Measurements from ENCODE around the gene ZSCAN4. TPM values are rescaled to one million over a fixed set of nuclear protein-coding genes. Genes with fewer than 3 reads are reported as not detected.

Gene ZSCAN4
- total RNA-seq, 1 experiment from 2014 or later, result not detected

GRCh38 chr19:57708641-57709361 lies 40.1 kb downstream of the ZSCAN4 start, which contains the start of gene ZNF154:
Gene ZNF154 (minus strand): TSS chr19:57709204. CDS start chr19:57708971, 233 bp downstream.
- DNase-seq (ENCODE audit: low read depth, low spot score) (no peak), ATAC-seq (no peak)
- Histone ChIP-seq H3K27me3 (ENCODE audit: control insufficient read depth, insufficient read depth, low read length) (no peaks in the 10 kb centered on the region), H3K9me3 (ENCODE audit: control insufficient read depth, insufficient read depth, low read depth, low read length) (peaks cover 22% of the 10 kb centered on the region; the same call in 1 of the 2 replicates), H3K4me3 (ENCODE audit: low read depth in 2 of 2, low read length in 2 of 2) (no peak within 1 kb of the TSS), H3K27ac (ENCODE audit: low read length) (no peak within 1 kb of the TSS), H3K4me1 (ENCODE audit: control insufficient read depth, insufficient read depth, low read length) (no peaks in the 10 kb centered on the region), H3K36me3 (ENCODE audit: control insufficient read depth, insufficient read depth, low read length) (no peaks in the 10 kb centered on the region)
- ChIA-PET POLR2A (no interaction called here), CTCF (no interaction called here)
- intact Hi-C loops (cut with micrococcal nuclease; ENCODE audit: unreplicated experiment), result no loop called here
- in situ Hi-C loops (cut with HindIII; ENCODE audit: low pct_unique_long_range_greater_than_20kb, low sequenced_read_pairs), result no loop called here
- BruUV-seq (replicated peaks), result no TSS peak
- no peak for TF ChIP-seq SIN3A (IDR thresholded peaks at IDR 0.05; ENCODE audit: borderline replicate concordance, insufficient read depth, low read depth, low read length)
- no peak for TF ChIP-seq TCF7L2 (IDR thresholded peaks at IDR 0.05; ENCODE audit: low read depth, low read length)
- no peak for TF ChIP-seq POLR2AphosphoS5 (IDR thresholded peaks at IDR 0.05; ENCODE audit: low read depth, low read length)
- TF ChIP-seq CTCF (IDR thresholded peaks at IDR 0.05), result no peak
- no peak for TF ChIP-seq REST (IDR thresholded peaks at IDR 0.05; ENCODE audit: insufficient read depth in 1 of 2, low read depth in 2 of 2, low read length in 1 of 2)

GRCh38 chr19:57709616-57710015 lies 40.9 kb downstream of the ZSCAN4 start:
- in situ Hi-C loops (cut with HindIII; ENCODE audit: low pct_unique_long_range_greater_than_20kb, low sequenced_read_pairs) (no loop called here), intact Hi-C loops (cut with micrococcal nuclease; ENCODE audit: unreplicated experiment) (no loop called here)
- no peaks in the 10 kb centered on the region for H3K36me3 ChIP-seq (ENCODE audit: control insufficient read depth, insufficient read depth, low read length)
- H3K9me3 ChIP-seq (ENCODE audit: control insufficient read depth, insufficient read depth, low read depth, low read length), result peaks cover 25% of the 10 kb centered on the region; the same call in 1 of the 2 replicates
- DNase-seq (ENCODE audit: low read depth, low spot score) (no peak), ATAC-seq (no peak)
- POLR2A ChIA-PET, result no interaction called here
- BruUV-seq (replicated peaks), result no TSS peak
- no peaks in the 10 kb centered on the region for H3K27me3 ChIP-seq (ENCODE audit: control insufficient read depth, insufficient read depth, low read length)
- CTCF ChIA-PET, result no interaction called here
- no peak overlapping the region for H3K27ac ChIP-seq (ENCODE audit: low read length)
- TF ChIP-seq REST (IDR thresholded peaks at IDR 0.05; ENCODE audit: insufficient read depth in 1 of 2, low read depth in 2 of 2, low read length in 1 of 2) (no peak), SIN3A (IDR thresholded peaks at IDR 0.05; ENCODE audit: borderline replicate concordance, insufficient read depth, low read depth, low read length) (no peak)
- no peak overlapping the region for H3K4me3 ChIP-seq (ENCODE audit: low read depth in 2 of 2, low read length in 2 of 2)
- H3K4me1 ChIP-seq (ENCODE audit: control insufficient read depth, insufficient read depth, low read length), result no peaks in the 10 kb centered on the region
